Panc1 (cell line): Measurements from ENCODE around the gene TAOK3. TPM values are rescaled to one million over a fixed set of nuclear protein-coding genes. Genes with fewer than 3 reads are reported as not detected.

ENCODE experiments used
- ATAC-seq: fragments of 200-7000 bp; cut with Tn5 transposase; 2 replicates; pipeline ENCODE4 v1.9.1; 2020; ENCODE audit warnings: mild to moderate bottlenecking, moderate library complexity
- BruUV-seq: library from RNA; stranded (reverse); fragments of 400-500 nt; replicated peaks from 2 replicates; lab custom pipeline; 2021; lab: Mats Ljungman, UMichigan
- CTCF ChIA-PET: fragments of 300-600 bp; sonication (Branson Sonifier 250); formaldehyde crosslinking; loops from one replicate; lab custom pipeline; 2022; ENCODE audit warnings: antibody characterized with exemption; lab: Charles Lee
- POLR2A ChIA-PET: fragments of 300-600 bp; sonication (Branson Sonifier 250); formaldehyde crosslinking; loops from one replicate; lab custom pipeline; 2022; ENCODE audit warnings: antibody characterized with exemption; lab: Charles Lee
- DNase-seq: peaks from one replicate; pipeline ENCODE4 v3.0.0-alpha.2; 2010; ENCODE audit warnings: low read depth, low spot score
- H3K27ac ChIP-seq: 2 replicates; pipeline ENCODE4 v1.5.1; 2011; ENCODE audit warnings: mild to moderate bottlenecking, low read length, inconsistent platforms
- H3K27me3 ChIP-seq: fragments of 200-500 bp; sonication (Bioruptor generic); 2 replicates; pipeline ENCODE4 v1.6.0; 2014; ENCODE audit warnings: low read length, inconsistent platforms; ENCODE audit not compliant: control insufficient read depth, insufficient read depth
- H3K36me3 ChIP-seq: fragments of 200-500 bp; sonication (Bioruptor generic); 2 replicates; pipeline ENCODE4 v1.5.1; 2014; ENCODE audit warnings: inconsistent platforms, mild to moderate bottlenecking, low read length, moderate library complexity; ENCODE audit not compliant: control insufficient read depth, insufficient read depth
- H3K4me1 ChIP-seq: 2 replicates; pipeline ENCODE4 v1.5.1; 2011; ENCODE audit warnings: inconsistent platforms, mild to moderate bottlenecking, low read length, moderate library complexity; ENCODE audit not compliant: control insufficient read depth, insufficient read depth
- H3K4me3 ChIP-seq, 2 experiments: 2 replicates each; pipeline ENCODE4 v1.5.1; 2011 to 2012; ENCODE audit warnings: low read depth in 2 of 2, low read length in 2 of 2, mild to moderate bottlenecking in 2 of 2, inconsistent platforms in 1 of 2, moderate library complexity in 1 of 2
- H3K9me3 ChIP-seq: fragments of 200-500 bp; sonication (Bioruptor generic); 2 replicates; pipeline ENCODE4 v1.5.1; 2014; ENCODE audit warnings: low read depth, mild to moderate bottlenecking, inconsistent platforms, low read length, moderate library complexity; ENCODE audit not compliant: control insufficient read depth, insufficient read depth
- CTCF ChIP-seq: fragments of 450-650 bp; IDR thresholded peaks from 2 replicates; pipeline ENCODE4 v1.5.1; 2017; ENCODE audit warnings: mild to moderate bottlenecking
- POLR2AphosphoS5 ChIP-seq: IDR thresholded peaks from 2 replicates; pipeline ENCODE4 v1.6.1; 2012; ENCODE audit warnings: mild to moderate bottlenecking, low read depth, low read length, moderate library complexity
- REST ChIP-seq, 2 experiments: IDR thresholded peaks; 2 replicates each; pipeline ENCODE4 v1.6.1; 2011 to 2012; ENCODE audit warnings: low read depth in 2 of 2, control low read depth in 1 of 2, low read length in 1 of 2, mild to moderate bottlenecking in 1 of 2, moderate library complexity in 1 of 2; ENCODE audit not compliant: insufficient read depth in 1 of 2
- SIN3A ChIP-seq: IDR thresholded peaks from 2 replicates; pipeline ENCODE4 v1.6.1; 2012; ENCODE audit warnings: low read depth, mild to moderate bottlenecking, low read length, moderate library complexity, borderline replicate concordance; ENCODE audit not compliant: insufficient read depth
- TCF7L2 ChIP-seq: IDR thresholded peaks from 2 replicates; pipeline ENCODE4 v1.6.1; 2011; ENCODE audit warnings: mild to moderate bottlenecking, low read depth, low read length, inconsistent platforms
- in situ Hi-C: cut with HindIII; loops from 2 replicates; pipeline ENCODE4 v1.10.0; 2016; ENCODE audit warnings: low sequenced_read_pairs, low pct_unique_long_range_greater_than_20kb
- intact Hi-C: fragments of 100-400 bp; cut with micrococcal nuclease; formaldehyde crosslinking; loops from one replicate; pipeline ENCODE4 v1.10.0; 2022; ENCODE audit not compliant: unreplicated experiment
- total RNA-seq: library from RNA; stranded (reverse); gene quantifications from one replicate; pipeline ENCODE4 v1.2.1, GENCODE V29; 2021; ENCODE audit not compliant: unreplicated experiment

Gene TAOK3
- total RNA-seq, 1 experiment from 2014 or later = 30.5 TPM

- no TSS peak for BruUV-seq
- H3K4me3 ChIP-seq = no peak overlapping the region
- ATAC-seq = no peak
- ChIA-PET CTCF (no interaction called here), POLR2A (no interaction called here)
- peaks cover under 1% of the 10 kb centered on the region for H3K4me1 ChIP-seq
- H3K9me3 ChIP-seq = no peaks in the 10 kb centered on the region
- H3K27me3 ChIP-seq = no peaks in the 10 kb centered on the region
- no peaks in the 10 kb centered on the region for H3K36me3 ChIP-seq
- intact Hi-C loops = no loop called here
- in situ Hi-C loops = no loop called here
- H3K27ac ChIP-seq = no peak overlapping the region
- no peak for TF ChIP-seq SIN3A
- DNase-seq = no peak
Observed at GRCh38 chr12:118107694-118108093, 265.0 kb downstream of the TAOK3 start.

GRCh38 chr12:118107011-118107410 is 265.7 kb downstream of the TAOK3 start:
- no peak for TF ChIP-seq POLR2AphosphoS5
- no peak for TF ChIP-seq SIN3A
- no peak for TF ChIP-seq CTCF
- no peak for TF ChIP-seq REST (IDR thresholded peaks at IDR 0.05; ENCODE audit: insufficient read depth in 1 of 2, low read depth in 2 of 2, low read length in 1 of 2)
- TF ChIP-seq TCF7L2 = no peak
- POLR2A ChIA-PET = no interaction called here
- Histone ChIP-seq H3K27ac (no peak overlapping the region), H3K36me3 (no peaks in the 10 kb centered on the region), H3K9me3 (no peaks in the 10 kb centered on the region), H3K4me3 (no peak overlapping the region), H3K4me1 (peaks cover 8% of the 10 kb centered on the region), H3K27me3 (no peaks in the 10 kb centered on the region)
- CTCF ChIA-PET = no interaction called here
- ATAC-seq (no peak), DNase-seq (no peak)
- intact Hi-C loops (no loop called here), in situ Hi-C loops (no loop called here)
- BruUV-seq = no TSS peak

- peak; percentile 97 for ATAC-seq
- Histone ChIP-seq H3K4me1 (peaks cover 8% of the 10 kb centered on the region), H3K36me3 (no peaks in the 10 kb centered on the region), H3K27me3 (no peaks in the 10 kb centered on the region), H3K9me3 (no peaks in the 10 kb centered on the region), H3K27ac (peak within 1 kb of the TSS; percentile 95), H3K4me3 (peak within 1 kb of the TSS; percentile 69 to 83)
- ChIA-PET POLR2A (interaction anchor here (0.6 kb wide), 2 partner anchors 25 to 77 kb away, joined by 3 read pairs; no protein-coding TSS in a partner anchor), CTCF (no interaction called here)
- in situ Hi-C loops = no loop called here
- no peak for DNase-seq
- intact Hi-C loops = no loop called here
- BruUV-seq = no TSS peak
- TF ChIP-seq CTCF = no peak
- TF ChIP-seq REST (IDR thresholded peaks at IDR 0.05; ENCODE audit: insufficient read depth in 1 of 2, low read depth in 2 of 2, low read length in 1 of 2) = 0 out of 4 replicates have a peak, but pooled peaks of 1 of the 2 experiments have one; percentile 49
- TF ChIP-seq POLR2AphosphoS5 = peak; percentile 80
- TF ChIP-seq SIN3A = peak; percentile 90; the same call in 1 of the 2 replicates
- no peak; the same call in 1 of the 2 replicates for TF ChIP-seq TCF7L2
Observed at GRCh38 chr12:118103601-118104382, 268.9 kb downstream of the TAOK3 start, which contains the start of gene VSIG10. VSIG10 (minus strand) TSS chr12:118104011; CDS start chr12:118103671, 340 bp downstream.
